GM15510 (cell line): ENCODE data around the gene COL6A3.

Experiments used
- POLR2A ChIP-seq: IDR thresholded peaks from 3 replicates; pipeline ENCODE4 v1.6.1; 2011; ENCODE audit warnings: borderline replicate concordance; ENCODE audit not compliant: insufficient read length; ENCODE audit errors: extremely low read depth

The COL6A3 gene

DNA sequence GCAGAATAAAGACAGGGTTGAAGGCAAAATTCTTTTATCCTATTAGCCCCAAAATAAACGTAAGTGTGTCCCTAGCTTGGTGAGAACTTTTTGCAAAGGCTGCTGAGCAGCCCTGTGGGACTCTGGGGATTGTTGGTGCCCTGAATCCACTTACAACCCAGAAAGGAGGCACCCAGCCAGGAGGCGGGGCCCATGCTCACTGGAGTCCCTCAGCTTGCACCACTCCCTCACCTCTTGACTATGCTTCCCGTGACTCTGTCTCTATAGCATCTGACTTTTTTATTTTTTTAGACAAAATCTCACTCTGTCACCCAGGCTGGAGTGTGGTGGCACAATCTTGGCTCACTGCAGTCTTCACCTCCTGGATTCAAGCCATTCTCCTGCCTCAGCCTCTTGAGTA is 15.8 kb upstream of the COL6A3 start:
- TF ChIP-seq POLR2A = no peak

DNA sequence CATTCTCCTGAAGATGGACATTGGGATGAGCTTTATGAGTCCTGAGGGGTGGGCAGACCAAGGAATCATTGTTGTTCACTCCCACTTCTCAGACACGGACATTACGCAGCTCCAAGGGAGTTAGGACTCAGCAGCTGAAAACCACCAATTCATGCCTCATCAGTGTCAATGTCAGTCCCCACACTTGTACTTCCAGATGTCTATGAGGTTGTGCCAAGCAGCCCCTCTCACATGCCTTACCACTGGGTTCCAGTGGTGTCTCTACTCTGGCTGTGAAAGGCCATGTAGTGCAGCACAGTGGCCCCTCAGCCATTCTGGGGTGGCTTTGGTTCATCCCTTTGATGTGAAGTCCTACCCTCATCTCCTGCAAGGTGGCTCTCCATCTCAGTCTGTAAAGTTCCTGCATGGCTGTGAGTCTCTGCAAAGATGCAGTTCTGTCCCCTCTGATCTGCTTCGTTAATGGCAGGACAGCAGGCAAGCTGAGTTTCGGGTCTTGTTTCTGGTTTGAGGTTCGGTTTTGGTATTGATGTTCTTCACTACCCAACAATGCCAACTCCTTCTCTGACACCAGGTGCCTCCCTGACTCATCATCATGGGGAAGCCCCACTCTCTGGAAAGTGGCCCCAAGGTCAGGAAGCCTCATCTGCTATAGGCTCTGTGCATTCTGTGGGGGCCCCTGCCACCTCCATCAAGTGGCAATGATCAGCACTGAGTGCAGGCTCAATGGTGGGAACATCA is 14.0 kb upstream of the COL6A3 start:
- no peak for TF ChIP-seq POLR2A

DNA sequence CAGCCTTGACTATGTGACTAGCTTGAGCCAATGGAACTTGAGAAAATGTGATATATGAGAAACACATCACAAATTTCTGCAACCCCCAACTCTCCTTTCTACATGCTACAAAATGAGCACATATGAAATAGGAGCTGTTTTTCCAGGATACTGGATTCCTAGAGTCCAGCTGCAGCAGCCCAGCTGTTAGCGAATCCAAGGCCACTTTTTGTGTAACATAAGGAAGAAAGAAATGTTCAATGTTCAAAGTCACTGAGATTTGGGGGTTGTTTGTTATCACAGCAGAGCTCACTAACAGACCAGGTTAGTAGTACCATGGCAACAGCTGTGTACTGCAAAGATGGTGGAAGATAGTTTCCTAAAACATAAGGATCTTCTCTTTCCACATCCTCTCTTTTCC is 12.6 kb upstream of the COL6A3 start:
- no peak for TF ChIP-seq POLR2A

DNA sequence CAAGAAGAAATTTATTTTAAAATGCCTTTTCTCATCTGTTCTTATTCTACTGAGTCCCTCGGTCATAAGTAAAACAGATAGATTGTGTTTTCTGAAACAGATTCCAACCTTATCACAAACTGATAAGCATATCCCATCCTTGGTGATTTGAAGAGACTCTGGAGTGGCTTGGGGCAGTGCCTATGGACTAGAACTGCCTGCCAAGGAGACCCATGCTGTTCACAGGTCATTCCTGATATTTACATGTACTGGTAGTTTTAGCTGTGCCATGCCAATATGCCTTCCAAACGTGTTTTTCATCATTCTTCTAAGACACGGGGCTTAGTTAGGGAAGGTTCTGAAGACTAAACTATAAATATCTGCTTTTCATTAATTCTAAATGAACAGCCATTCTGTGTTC is 11.4 kb upstream of the COL6A3 start:
- no peak for TF ChIP-seq POLR2A

DNA sequence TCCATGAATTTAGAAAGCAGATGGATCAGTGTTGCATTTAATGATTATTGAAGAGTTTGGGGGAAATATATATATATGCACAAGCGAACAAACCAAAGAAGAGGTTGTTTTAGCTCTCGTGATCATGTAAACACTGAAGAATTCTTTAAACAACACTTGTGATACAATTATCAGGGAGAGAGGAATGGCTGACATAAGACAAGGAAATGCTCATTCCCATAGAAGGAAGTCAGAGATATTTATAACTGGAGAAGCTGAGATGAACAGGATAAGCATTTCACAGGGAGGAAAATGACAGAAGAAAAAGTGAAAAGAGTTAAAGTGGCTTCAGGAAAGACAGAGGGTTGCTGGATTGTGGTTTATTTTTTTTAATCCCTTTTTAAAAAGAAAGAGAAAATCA is 10.6 kb upstream of the COL6A3 start:
- no peak for TF ChIP-seq POLR2A

DNA sequence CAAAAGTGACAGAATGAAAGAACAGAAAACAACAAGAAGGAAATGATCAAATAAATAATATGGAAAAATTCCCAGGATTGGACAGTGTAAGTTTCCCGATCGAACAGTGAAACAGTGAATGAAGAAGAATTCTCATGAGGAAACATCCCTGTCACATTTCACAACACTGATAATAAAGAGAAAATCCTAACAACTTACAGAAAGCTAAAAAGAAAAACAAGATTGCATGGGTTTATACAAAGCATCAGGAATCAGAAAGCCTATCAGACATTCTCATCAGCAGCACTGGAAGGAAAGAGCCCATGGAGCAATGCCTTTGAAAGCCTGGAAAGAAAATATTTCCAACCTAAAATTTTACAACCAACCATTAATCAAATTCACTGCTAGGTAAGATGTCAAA is 9.9 kb upstream of the COL6A3 start:
- TF ChIP-seq POLR2A = no peak

DNA sequence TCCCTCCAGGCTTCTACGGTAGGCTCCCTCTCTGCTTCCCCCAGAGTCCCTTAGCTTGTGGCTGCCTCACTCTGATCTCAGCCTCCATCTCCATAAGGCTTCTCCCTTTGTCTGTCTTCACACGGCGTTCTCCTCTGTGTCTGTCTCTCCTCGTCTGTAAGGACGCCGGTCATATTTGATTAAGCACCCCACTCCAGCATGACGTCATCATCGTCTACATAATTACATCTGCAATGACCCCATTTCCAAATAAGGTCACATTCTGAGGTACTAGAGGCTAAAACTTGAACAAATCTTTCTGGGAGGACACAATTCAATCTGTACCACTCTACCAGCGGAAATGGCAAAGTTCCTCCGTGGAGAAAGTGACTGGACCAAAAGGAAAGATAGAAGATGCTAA is 8.3 kb upstream of the COL6A3 start:
- TF ChIP-seq POLR2A = no peak

DNA sequence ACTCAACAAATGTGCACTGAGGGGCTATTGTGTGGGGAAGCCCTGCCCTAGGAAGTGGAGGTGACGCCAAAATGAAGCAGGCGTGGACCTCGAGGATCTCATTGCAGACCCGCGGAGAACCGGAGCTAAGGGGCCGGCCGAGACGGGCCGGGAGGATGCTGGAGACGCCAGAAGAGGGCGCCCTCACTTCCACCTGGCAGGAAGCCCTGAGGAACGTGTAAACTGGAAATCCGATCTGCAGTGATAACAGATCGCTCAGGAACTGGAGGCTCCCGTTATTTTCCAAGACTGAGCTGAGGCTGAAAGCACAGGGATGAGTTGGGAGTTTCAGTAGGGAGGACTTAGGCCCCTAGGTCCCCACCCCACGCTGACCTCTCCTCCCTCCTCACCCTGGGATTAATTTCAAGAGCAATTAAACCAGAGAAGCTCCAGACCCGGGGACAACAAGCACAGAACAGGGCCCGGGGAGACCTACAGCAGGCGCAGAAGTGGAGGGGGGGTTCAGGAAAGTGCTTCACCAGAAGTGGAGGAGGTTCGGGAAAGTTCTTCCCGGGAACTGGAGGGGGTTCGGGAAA is 7.7 kb upstream of the COL6A3 start:
- no peak for TF ChIP-seq POLR2A

DNA sequence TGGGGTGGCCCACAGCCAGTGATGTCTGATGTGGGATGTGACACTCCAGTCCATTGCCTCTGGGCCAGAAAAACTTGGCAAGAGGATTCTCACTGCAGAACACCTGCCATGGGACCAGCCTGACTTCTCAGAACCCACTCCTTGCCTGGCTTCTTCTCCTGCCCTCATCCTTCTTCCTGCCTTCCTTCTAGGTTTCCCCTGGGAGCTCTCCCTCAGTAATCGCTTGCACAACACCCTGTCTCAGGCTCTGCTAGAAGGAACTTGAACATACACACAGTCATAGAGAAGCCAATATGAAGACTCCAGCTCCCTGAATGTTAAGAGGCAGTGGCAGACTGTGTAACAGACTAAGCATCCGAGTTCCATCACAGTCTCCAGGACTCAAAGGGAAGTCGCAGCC is 4.3 kb upstream of the COL6A3 start:
- TF ChIP-seq POLR2A = no peak

DNA sequence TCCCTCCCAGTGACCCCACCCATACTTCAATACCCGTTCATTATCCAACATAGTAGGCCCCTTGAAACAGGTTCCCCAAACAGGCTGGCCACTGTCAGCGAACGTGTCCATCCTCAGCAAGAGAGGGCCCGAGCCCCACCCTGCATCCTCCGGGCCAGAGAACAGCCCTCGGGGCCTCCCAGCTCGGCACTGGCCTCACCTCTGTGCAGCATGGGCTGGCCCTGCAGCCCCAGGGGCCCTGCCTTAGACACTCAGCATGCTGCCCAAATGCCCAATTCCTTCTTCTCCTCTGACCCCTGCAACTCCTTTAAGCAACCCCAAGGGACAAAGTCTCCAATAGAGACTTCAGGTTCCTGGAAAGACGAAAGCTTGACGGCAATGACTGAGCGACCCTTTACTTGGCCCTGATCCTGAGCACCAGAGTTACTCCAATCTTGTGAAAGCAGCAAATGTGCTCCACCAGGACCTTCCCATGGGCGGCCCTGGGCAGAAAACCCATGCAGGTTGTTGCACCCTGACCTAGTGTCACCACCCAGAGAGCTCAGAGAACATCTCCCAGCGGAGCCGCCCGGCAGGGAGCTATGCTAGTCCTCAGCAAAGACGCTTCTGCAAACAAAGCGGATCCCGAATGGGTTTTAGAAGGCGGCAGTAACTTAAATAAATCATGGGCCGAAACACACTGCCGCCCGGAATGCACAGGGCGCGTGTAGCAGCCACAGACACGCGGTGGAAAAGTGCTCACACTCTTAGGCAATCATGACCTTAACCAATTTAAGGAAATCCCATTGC is 782 bp downstream of the COL6A3 start:
- no peak for TF ChIP-seq POLR2A

DNA sequence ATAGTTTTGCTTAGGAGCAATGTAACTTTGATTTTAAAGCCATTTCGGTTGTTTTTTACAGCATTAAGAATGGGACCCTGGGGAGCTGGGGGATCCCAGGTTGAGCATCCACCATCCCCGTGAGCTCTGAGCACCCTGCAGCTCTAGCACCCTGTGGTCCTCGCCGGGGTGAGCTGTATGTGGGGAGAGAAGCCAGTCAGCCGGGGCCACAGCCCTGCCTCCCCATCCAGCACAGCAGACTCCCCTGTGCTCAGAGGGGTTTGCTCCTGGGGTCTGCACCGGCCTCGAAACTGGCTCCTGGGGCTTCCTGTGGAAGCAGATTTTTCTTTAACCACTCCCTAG is 1.3 kb downstream of the COL6A3 start:
- TF ChIP-seq POLR2A = no peak

DNA sequence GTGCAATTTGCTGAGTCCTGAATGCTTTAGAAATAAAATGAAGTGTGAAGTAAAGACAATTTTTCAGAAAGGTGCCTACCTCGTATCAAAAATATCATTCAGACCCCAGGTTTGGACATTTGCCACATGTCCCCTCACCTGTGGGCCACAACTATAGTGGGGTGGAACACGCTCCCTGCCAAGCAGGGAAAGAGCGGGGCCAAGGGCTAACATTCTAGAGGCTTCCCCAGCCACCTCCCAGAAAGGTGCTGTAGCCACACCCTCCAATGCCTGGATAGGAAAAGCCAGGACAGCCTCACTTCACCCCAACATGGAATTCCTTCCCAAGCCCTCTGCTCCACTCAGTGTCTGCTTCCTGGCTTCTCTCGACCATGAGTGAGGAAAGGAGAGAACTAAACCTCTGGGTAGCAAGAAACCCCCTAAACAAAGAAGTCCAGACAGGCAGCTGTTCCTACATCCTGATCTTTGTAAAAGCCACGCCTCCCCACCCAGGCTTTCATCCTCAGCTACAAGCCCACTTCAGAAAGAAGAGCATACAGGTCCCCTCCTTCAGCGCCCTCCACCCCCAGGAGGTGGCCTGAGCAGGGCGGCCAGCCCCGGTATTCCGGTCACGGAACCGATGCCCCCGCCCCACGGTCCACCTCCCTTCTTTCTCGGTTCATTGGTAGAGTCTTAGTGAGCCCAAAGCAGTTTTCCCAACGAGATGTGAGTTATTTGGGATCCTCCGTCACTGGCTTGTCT is 2.1 kb downstream of the COL6A3 start:
- TF ChIP-seq POLR2A = no peak

DNA sequence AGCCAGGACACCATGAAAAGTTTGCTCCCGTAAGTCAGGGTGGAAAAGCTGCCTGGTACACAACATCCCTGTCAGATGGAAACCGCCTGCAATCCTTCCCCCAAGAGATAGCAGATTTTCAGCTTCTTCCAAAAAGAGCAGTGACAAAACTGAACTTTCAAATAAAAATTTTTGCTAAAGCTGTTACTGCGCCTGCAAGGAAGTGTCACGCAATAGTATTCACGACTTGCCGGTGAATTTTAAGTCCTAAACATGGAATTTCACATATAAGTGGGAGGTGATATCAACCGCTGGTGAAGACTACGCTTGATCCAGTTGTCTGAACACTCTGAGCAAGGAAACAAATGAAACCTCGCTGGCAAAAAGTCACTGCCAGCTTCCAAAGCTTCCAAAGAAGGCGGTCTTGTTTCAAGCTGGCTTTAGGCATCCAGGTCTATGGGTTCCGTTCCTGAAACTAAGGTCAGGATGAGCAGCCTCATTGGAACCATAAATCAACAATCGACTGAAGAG is 2.8 kb downstream of the COL6A3 start:
- no peak for TF ChIP-seq POLR2A

DNA sequence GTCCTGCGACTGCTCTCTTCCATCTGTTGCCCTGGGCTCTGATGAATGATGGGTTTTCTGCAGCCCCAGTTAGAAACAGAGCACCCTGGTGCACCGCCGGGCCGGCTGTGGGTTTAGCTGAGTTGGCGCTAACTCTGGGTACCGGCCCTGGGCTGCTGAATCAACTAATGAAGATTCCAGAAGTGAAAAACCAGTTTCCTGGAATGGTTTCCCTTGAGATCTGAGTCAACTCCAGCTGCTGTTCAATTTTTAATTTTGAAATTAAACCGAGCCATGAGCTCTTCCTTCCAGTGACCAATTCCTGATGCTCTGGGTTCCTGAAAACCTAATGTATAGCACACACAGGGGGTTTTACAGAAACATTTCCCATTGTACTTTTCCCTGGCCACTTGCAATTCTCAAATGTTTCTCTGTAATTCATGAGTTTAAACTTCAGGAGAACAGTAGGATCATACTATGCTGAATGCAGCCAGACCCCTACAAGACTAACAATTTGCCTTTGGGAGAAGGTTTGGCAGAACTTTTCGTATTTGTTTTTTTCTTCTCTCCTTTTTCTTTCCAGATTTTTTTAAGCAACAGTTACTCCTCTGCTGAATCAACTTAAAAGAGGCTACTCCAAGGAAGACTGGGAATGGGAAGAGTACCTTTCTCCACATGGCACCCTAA is 5.5 kb downstream of the COL6A3 start:
- TF ChIP-seq POLR2A = no peak
